IPS-18c (cell line): ENCODE results near the gene CA12.

ENCODE experiments used
- H3K4me3 ChIP-seq: 2 replicates; pipeline ENCODE4 v1.7.0; 2013; ENCODE audit warnings: low read depth, mild to moderate bottlenecking, low read length, moderate library complexity; ENCODE audit not compliant: insufficient read depth
- H3K9me3 ChIP-seq: one replicate; pipeline ENCODE4 v1.6.1; 2013; ENCODE audit warnings: mild to moderate bottlenecking, low read length, moderate library complexity; ENCODE audit not compliant: control insufficient read depth, insufficient read depth

The CA12 gene

DNA sequence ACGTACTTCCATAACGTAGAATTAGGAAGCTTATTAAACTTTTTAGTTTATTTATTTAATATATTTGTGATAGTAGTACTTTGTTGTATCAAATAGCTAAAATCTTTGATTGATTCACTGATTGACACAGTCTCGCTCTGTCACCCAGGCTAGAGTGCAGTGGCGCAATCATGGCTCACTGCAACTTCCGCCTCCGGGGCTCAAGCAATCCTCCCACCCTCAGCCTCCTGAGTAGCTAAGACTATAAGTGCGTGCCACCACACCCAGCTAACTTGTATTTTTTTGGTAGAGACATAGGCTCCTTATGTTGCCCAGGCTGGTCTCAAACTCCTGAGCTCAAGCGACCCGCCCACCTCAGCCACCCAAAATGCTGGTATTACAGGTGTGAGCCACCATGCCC, 98.5 kb downstream of the CA12 start:
- Histone ChIP-seq H3K4me3 (no peak overlapping the region), H3K9me3 (no peaks in the 10 kb centered on the region)

DNA sequence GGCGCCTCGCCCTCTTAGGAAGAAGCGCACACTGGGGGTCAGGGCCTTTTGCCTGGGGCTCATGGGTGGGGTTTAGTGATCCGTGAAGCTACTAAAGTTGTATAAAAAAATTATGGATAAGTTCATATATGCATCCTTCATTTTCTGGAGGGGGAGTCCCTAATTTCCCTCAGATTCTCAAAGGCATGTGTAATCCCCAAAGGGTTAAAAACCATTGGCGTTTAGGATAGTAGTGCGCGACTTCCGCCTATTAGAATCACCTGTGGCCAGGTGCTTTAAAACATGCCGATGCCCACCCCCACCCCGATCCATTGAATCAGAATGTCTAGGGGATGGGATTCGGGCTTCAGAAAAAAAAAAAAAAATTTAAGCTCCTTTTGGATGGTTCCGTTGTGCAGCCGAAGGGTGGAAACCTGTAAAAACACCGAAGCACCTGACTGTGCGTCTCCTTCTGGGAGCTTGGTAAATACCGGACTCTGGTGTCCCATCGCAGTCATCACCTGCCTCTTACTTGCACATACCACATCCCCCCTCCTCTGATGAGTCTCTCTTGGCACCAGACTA, 103.7 kb downstream of the CA12 start:
- peak overlapping the region; percentile 80 for H3K4me3 ChIP-seq
- H3K9me3 ChIP-seq, result no peaks in the 10 kb centered on the region

DNA sequence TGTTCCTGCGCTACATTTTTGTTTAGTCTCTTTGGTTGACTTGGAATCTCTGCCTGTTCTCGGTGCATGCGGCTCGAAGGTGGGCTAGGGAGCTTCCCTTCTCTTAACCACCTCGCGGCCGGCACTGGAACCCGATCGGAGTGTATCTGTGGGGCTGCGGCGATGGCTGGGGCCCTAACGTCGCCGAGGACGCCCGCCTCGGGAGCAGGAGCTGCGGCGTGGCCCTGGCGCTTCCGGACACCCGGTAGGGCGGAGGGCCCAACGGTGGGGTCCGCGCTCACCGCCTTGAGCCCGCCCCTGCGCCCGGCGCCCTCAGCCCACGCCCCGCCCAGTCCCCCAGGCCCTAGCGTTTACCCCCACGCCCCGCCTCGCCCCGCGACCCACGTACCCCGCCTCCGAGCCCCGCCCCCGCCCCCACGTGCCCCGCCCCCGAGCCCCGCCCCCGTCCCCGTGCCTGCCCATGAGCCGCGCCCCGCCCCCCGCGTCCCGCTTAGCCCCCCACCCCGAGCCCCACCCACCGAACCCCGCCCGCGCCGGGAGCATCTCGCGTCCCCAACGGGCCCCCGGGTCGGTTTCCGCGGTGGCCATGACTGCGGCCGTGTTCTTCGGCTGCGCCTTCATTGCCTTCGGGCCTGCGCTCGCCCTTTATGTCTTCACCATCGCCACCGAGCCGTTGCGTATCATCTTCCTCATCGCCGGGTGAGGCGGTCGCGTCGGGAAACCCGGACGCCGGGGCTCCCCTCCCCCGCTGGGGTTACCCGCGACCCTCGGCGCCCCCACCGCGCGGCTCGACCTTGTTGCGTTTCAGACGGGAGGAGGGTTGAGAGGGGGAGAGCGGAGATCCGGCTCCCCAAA, 104.4 kb downstream of the CA12 start, which contains the start of gene APH1B:
APH1B (plus strand) TSS at position 568 of the 855 bp plus-strand sequence; CDS start at position 587, 19 bp downstream.
- Histone ChIP-seq H3K9me3 (no peaks in the 10 kb centered on the region), H3K4me3 (peak within 1 kb of the TSS; percentile 80)

DNA sequence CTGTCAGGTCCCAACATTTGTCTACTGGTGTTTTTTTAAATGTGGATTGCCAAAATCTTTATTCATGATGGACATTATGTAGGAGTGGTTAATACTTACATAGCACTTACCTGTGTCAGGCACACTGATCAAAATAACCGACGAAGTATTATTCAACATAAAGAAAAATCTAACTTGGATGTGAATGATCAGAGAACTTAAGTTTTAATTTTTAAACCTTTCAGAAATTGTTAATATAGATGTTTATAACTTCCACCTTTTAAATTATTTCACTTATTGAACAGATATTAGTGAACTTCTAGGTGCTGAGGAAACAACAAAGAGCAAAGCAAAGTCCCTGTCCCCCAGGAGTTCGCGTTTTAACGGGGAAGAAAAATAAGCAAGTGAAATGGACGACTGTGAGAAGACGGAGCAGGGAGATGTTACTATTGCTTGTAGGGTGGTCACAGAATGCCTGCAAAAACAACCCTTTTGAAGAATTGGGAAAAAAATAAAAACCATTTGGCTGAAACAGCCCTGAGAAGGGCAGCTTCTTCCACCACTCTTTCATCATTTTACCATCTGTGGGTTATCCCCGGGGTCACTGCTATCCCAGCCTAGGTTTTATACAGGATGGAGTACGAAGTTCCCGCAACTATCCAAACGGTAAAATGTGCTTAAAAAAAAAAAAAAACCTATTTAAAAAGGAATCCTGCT, 105.2 kb downstream of the CA12 start:
- Histone ChIP-seq H3K9me3 (no peaks in the 10 kb centered on the region), H3K4me3 (peak overlapping the region; percentile 80)

DNA sequence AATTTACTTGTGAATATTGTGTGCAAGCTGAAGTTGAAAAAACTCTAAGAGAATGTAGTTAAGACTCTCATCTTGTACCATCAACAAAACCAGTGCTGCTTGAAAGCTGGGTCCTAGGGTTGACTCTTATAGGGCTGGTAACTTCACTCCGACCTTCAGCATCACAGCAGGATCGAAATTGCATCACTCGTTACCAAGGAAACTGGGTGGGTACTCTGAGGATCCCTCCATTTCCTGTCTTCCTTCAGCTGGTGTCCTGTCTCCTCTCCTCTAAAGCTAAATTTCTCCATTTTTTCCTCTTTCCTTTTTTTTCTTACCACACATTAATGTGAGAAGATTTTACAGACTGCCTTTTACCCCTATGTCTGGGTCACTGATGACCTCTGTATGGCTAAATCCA, 107.2 kb downstream of the CA12 start:
- no peaks in the 10 kb centered on the region for H3K9me3 ChIP-seq
- H3K4me3 ChIP-seq, result no peak overlapping the region
